GM12891 (cell line): ENCODE data around the gene GJC2.

ENCODE experiments used
- DNase-seq: peaks from one replicate; pipeline ENCODE4 v3.0.0; 2011; ENCODE audit warnings: low spot score; ENCODE audit not compliant: insufficient read length
- FAIRE-seq: peaks from 2 replicates; lab custom pipeline; 2011; peaks lifted over from hg19 to GRCh38; lab: Jason Lieb, UNC
- PAX5 ChIP-seq: IDR thresholded peaks from 2 replicates; pipeline ENCODE4 v1.6.1; 2011; ENCODE audit warnings: low read length, moderate library complexity, mild to moderate bottlenecking; ENCODE audit not compliant: insufficient read depth, severe bottlenecking
- POLR2A ChIP-seq: IDR thresholded peaks from 2 replicates; pipeline ENCODE4 v1.6.1; 2011; ENCODE audit warnings: low read depth, low read length, control low read depth
- POLR2AphosphoS5 ChIP-seq: IDR thresholded peaks from 2 replicates; pipeline ENCODE4 v1.6.1; 2011; ENCODE audit warnings: low read depth, low read length, control low read depth
- POU2F2 ChIP-seq: IDR thresholded peaks from 2 replicates; pipeline ENCODE4 v1.6.1; 2011; ENCODE audit warnings: low read depth, mild to moderate bottlenecking, control low read depth, low read length, moderate library complexity
- SPI1 ChIP-seq: IDR thresholded peaks from 2 replicates; pipeline ENCODE4 v1.6.1; 2011; ENCODE audit warnings: low read depth, low read length, control low read depth
- TAF1 ChIP-seq: IDR thresholded peaks from 2 replicates; pipeline ENCODE4 v1.6.1; 2011; ENCODE audit warnings: low read depth, low read length, control low read depth

GJC2 gene

DNA sequence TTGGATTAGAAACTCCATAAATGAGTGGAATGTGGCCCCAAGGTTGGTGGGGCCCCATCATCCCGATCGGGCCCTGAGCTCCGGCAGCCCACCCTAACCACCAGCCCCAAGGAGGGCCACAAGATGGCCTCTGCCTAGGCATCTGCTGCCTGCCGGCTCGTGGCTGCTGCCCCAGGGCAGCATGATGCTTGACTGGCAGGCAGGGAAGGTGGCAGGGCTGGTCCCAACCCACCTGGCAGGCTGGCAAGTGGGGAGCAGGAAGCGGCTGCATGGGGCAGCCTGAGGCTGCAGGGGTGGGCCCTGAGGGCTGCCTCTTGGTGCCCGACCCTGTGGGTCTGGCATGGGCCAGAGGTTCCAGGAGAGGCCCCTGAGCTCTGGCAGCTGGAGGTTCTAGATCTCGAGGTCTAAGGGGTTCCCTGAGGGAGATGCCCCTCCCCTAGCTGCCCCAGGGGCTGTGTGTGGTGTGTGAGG, 760 bp upstream of the GJC2 start:
- FAIRE-seq (no peak), DNase-seq (no peak)
- TF ChIP-seq POLR2A = no peak
- TF ChIP-seq POU2F2 = no peak
- no peak for TF ChIP-seq POLR2AphosphoS5
- TF ChIP-seq SPI1 = no peak
- TF ChIP-seq PAX5 = no peak
- no peak for TF ChIP-seq TAF1

DNA sequence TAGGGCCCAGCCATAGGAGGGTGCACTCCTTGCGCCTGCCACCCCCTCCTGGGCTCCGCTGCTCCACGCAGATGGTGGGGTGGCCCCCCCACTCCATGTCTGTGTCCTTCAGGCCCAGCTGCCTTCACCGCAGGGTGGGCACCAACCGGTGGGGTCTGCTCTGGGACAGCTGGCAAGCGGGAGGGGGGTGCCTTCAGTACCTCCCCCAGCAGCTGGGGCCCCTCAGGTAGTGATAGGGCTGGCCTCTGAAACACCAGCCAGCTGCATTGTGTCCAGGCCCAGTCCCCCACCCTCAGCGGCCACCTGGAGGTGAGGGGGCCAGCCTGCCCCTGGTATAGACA, 360 bp downstream of the GJC2 start:
- DNase-seq (no peak), FAIRE-seq (no peak)
- TF ChIP-seq SPI1 (no peak), POU2F2 (no peak), POLR2AphosphoS5 (no peak)

DNA sequence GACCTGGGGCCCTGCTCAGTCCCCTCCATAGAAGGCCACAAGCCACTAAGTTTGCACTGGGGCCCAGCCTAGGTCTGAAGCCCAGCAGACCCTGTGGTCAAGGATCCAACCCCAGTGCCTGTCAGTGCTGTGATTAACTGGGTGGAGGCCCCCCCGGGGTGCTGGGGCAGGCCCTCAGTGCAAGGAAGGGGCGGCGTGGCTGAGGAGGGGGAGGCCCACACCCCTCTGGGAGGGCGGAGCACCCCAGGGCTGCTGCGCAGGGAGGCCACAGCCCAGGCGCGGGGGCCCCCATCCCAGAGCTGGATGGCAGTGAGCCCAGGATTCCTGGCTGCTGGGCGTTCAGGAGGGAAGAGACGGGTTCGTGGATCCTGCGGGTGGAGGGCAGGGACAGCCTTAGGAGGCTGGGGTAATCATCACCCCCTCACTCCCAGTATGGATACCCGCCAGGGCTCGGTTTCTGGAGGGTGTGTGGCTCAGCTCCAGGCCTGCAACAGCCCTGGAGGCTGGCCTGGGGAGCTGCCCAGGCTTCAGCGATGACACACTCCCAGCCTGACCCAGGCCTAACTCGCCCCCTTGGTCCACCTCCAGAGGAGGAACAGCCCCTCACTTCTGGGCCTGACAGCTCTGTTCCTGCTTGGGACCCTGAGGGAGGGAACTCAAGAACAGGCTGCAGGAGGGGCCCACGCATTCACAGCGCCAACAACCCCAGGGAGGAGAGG, 890 bp downstream of the GJC2 start:
- DNase-seq = peak; percentile 25
- TF ChIP-seq POLR2AphosphoS5 (no peak; the same call in 1 of the 2 replicates), PAX5 (no peak), POLR2A (no peak), SPI1 (no peak), TAF1 (no peak), POU2F2 (no peak)
- FAIRE-seq = no peak

GRCh38 chr1:228151180-228151925, 1.6 kb downstream of the GJC2 start:
- FAIRE-seq = no peak
- DNase-seq = peak; percentile 5
- no peak for TF ChIP-seq POLR2A
- TF ChIP-seq POU2F2 = 0 out of 2 replicates have a peak, but pooled peaks have one; percentile 8
- TF ChIP-seq TAF1 = no peak
- no peak for TF ChIP-seq PAX5

GRCh38 chr1:228152097-228152917, 2.6 kb downstream of the GJC2 start:
- DNase-seq (peak; percentile 3), FAIRE-seq (no peak)
- TF ChIP-seq POLR2AphosphoS5 = no peak

DNA sequence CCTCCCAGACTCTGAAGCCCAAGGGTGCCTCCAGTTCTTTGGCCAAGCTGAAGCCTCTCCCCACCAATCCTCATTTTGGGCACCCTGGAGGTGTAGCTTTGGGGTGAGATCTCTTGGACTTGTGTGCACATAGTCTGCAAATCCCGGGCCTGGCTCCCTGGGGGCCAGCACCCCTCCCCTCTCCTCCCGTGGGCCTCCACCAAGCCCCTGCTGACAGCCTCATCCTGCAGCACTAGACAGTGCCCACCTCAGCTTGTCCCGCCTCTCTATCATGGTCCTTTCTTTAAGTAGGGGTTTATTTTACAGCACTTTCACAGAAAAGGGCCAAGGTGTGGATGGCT, 3.2 kb downstream of the GJC2 start:
- no peak for TF ChIP-seq POU2F2
- TF ChIP-seq POLR2A = no peak
- TF ChIP-seq PAX5 = no peak
- TF ChIP-seq SPI1 = no peak
- no peak for TF ChIP-seq TAF1
- DNase-seq (peak; percentile 12), FAIRE-seq (no peak)

GRCh38 chr1:228154021-228154669, 4.4 kb downstream of the GJC2 start:
- TF ChIP-seq POU2F2 = no peak
- TF ChIP-seq POLR2AphosphoS5 = no peak
- TF ChIP-seq PAX5 = no peak
- no peak for TF ChIP-seq TAF1
- TF ChIP-seq SPI1 = no peak
- no peak for TF ChIP-seq POLR2A
- DNase-seq (no peak), FAIRE-seq (no peak)

DNA sequence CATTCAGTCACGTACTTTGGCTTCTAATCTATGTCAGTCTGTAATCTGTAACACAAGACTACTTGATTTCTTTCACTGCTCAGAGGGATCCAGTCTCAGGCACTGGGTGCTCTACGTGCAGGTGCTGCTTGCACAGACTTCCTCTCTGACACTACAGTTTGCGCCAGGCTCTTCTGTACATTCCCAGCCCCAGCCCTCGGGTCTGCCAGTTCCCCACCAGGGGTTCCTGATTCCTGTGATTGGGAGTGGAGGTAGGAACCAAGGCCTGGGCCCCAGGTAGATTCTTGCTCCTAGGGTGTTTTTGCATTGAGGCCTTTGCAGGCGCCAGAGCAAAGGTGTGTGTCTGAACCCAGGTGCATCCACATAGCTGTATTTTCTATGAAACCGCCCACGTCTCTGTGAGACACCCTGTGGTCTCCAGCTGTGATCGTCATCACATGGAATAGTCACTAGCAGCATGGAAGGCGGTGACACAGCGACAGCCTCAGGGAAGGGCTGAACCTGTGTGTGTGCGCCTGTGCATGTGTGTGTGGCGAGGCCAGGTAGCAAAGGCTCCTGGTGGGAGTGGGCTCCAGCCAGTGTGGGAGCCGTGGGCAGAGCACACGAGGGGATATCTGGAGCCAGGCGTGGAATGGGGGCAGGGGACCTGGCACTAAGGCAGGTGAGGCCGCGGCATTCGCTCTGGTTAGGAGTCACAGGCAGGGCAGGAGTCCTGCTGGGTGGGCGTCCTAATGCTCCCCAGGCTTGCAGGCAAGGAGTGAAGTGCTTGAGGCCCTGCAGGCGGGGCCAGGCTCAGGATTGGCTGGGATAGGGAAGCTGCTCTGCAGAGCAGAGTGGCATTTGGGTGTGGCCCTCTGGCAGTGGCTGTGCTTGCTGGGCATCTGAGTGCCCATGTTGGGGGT, 5.2 kb downstream of the GJC2 start:
- DNase-seq (no peak), FAIRE-seq (no peak)
- TF ChIP-seq POLR2A (no peak), PAX5 (no peak), TAF1 (no peak), SPI1 (no peak), POLR2AphosphoS5 (no peak), POU2F2 (no peak)
